GM18499 (cell line): Measurements from ENCODE around the gene CHST5.
"Not testable (repeated sequence)": the region's sequence is repeated elsewhere in the genome, so short reads cannot be mapped to it uniquely, and the experiment has no call there.

ENCODE experiments used
- ATAC-seq: cut with Tn5 transposase; IDR thresholded peaks from one replicate; pipeline ENCODE4 v1.9.1; 2021; ENCODE audit warnings: moderate number of reproducible peaks; ENCODE audit not compliant: insufficient read depth, unreplicated experiment

CHST5 gene

DNA sequence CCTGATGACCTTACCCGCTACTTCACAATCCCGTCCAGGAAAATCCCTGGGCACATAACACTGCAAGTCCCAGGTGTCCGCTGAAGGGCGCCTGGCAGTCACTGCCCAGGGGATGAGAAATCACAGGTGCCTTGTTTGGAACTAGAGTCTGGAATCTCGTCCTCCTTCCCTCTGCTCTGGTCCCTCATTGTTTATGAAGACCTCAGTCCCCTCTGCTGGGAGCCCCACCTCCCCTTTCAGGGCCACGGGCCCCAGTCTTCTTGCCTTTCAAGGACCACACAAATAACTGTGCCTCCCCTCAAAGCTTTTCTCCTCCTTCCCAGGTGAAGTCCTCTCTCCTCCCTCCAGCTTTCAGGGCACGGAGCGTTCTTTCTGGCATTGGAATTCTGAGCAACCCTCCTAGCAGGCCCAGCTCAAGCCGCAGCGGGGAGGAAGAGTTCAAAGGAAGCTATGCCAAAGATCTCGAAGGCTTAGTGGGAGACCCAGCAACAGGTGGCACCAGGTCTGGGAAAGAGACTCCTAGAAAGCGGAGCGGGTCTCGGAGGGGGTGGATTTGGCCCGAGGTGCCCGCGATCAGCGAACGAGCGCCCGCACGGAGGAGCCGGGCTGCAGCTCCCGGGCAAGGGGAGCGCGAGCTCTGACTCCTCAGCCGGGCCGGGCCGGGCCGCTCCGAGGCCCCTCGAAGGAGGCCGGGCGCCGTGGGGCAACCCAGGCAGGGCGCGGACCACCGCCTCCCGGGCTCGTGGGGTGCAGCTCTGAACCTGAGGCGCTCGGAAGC lies 19.5 kb downstream of the CHST5 start:
- not testable (repeated sequence) for ATAC-seq

DNA sequence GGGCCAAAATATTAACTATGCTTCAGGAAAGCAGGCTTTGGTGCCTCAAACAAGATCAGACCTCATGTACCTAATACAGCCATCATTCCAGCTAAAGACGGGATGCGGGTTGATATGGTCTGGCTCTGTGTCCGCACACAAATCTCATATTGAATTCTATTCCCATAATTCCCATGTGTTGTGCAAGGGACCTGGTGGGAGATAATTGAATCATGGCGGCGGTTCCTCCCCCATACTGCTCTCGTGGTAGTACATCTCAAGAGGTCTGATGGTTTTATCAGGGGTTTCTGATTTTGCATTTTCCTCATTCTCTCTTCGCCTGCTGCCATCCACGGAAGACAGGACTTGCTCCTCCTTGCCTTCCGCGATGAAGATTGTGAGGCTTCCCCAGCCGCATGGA lies 21.6 kb downstream of the CHST5 start:
- ATAC-seq: no peak

DNA sequence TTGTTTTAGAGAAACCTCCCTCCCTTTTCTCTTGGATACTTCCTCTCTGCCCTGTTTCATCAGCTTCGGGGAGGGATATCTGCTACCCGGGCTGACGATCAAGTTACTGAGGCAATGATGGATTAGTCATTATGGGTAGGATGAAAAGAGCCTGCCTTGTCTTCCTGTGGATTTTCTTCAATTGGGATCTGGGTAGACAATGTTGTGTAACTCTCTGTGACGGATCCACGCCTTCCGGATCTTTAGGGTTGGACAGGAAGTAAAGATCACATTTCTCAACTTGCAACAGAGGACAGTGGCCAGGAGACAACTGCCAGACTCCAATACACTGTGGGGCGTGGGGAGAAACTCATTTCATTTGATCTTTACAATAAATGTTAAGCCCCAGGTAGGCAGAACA lies 29.3 kb downstream of the CHST5 start:
- no peak for ATAC-seq

DNA sequence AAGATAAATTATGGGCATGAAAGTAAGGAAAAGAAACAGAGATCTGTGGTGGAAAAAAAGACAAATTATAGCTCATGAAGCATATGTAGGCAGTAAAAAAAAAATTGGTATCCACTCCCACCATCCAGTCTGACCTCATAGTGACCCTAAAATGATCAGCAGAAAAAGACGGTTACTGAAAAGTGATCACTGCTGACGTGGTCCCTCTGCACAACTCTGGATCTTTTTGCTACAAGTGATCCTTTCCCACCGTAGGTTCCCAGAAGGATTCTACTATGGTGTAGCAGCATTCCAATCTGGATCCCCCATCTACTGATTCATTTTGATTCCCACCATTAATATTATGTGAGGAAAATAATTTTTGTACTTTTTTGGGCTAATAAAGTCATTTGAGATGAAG lies 29.8 kb downstream of the CHST5 start:
- no peak for ATAC-seq

DNA sequence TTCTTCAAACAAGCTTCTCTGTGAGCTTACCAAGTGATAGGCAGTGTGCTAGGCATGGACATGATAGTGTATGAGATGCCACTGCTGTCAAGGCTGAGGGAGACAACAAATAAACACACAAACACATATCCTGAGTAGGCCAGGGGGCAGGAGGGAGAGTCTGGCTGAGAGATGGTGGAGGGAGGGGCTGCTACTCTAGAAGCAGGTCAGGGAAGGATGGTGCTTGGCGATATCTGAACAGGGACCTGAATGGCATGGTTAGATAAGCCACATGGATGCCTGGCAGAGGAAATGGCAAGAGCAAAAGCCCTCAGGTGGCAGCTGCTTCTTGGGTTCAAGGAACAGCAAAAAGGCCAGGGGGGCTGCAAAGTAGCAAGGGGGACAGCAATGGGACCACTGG lies 32.1 kb downstream of the CHST5 start:
- no peak for ATAC-seq

DNA sequence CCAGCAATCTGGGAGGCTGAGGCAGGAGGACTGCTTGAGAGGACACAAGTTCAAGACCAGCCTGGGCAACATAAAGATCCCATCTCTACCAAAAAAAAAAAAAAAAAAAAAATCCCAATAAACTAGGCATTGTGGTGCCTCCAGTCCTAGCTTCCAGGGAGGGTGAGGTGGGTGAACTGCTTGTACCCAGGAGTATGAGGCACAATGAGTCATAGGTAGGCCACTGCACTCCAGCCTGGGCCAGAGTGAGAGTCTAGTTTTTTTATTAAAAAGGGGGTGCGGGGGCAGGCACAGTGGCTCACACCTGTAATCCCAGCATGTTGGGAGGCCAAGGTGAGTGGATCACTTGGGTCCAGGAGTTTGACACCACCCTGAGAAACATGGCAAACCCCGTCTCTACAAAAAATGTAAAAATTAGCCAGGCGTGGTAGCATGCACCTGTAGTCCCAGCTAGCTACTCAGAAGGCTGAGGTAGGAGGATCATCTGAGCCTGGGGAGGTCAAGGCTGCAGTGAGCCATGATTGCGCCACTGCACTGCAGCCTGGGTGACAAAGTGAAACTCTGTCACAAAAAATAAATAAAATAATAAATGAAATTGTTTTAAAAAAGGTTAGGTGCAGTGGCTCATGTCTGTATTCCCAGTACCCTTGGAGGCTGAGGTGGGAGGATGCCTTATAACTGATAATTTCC lies 32.8 kb downstream of the CHST5 start:
- ATAC-seq: no peak

DNA sequence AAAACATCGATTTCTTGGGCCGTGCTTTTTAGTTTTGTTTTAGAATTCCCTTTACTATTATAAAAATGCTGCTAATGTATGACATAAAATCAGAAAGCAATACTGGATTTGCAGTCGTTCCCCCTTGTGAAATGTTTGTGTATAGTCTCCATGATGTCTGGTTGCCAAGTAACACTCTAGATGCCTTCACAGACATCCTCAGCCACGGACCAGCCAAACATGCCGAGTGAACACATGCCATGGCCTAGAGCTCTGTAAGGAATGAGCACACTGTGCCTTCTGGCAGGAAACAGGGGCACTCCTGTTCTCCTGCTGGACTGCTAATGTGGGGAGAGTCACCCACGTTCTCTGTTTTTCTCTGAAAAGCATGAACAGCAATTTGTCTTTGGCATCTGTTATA lies 34.1 kb downstream of the CHST5 start:
- not testable (repeated sequence) for ATAC-seq

DNA sequence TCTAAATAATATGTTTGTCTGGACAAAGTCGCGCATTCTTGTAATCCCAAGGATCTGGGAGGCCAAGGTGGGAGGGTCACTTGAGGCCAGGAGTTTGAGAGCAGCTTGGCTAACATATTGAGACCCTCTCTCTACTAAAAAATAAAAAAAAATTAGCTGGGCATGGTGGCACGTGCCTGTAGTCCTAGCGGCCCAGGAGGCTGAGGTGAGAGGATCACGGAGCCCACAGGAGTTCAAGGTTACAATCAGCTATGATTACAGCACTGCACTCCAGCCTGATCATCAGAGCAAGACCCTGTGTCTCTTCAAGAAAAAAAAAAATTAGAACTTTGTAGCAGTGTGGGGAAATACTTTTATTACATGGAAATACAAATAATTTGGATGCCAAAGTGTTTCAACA lies 34.5 kb downstream of the CHST5 start:
- ATAC-seq: no peak

DNA sequence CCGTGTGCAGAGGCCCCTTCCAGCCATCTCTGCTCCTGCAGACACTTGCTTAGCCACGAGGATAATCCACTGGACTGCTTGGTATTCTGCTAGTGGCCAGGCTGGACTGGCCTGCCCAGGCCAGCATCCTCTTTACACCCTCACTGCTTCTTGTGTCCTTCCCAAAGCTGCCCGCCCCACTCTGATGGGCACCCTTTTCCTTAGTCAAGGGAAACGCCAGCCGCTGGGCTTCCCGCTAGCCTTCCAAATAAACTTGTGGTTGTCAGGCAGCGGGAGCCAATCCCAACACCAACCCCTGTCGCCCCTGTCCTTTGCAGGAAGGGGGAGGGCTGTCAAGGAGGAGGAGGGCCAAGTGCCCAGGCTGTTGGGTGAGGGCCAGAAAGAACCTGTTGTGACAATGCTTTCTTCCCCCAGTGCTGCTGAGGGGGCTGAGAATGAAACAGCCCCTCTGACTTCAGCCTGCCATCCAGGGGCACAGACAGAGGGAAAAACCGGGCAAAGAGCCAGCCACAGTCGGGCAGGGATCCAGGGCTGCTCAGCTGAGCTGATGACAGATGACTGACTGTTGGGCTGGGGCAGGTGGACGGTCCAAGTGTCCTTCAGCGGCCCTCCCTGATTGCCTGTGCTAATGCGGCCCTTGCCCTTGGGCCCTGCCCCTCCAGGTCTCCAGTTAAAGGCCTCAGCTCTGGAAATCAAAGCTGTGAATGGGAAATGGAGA lies 37.1 kb downstream of the CHST5 start:
- not testable (repeated sequence) for ATAC-seq

DNA sequence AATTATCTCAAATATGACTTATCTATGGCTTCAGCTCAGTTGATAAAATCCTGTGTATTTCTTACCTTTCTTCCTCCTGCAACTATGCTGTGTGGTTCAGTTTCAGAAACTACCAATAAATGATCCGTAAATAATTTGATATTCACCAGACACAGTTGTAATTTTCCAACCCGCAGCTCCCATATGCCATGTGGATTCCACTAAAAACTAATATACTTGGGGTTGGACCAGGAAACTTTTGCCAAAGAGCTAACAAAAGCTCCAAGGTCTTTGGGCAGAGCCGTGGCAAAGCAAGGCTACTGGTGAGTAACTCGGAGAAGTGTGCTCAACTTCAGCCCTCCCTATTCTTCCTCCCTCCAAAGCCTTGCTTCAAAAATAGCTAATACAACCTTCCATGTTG lies 38.4 kb downstream of the CHST5 start:
- no peak for ATAC-seq

DNA sequence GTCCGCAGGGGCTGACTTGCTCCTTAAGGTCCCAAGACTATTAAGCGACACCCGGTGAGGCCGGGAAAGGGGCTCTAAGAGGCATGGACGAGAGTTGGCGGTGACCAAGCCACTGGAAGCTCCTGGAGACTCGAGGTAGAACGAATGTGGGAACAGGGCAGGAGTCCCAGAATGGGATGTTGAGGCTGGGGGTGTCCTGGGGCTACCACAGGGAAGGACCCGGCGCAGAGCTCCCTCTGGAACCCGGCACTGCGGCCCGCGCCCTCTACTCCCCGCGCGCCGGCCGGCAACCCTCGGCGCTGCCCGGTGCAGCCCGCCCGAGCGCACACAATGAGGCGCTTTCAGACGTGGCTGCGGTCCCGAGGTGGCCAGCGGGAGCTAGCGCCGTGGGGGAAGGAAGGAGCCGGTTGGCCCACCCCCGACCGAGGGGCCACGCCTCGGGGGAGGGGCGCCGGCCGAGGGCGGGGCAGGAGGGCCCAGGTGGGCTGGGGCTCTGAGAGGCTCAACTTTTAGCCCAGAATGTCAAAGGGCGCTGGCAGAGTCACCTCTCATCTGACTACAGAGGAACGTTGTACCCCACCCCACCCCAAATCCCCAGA lies 40.7 kb downstream of the CHST5 start, which contains the start of gene CHST6:
TSS of gene CHST6 (minus strand) at position 366 of the 599 bp plus-strand sequence. CDS start 15,613 bp downstream, outside the sequence.
- no peak for ATAC-seq

DNA sequence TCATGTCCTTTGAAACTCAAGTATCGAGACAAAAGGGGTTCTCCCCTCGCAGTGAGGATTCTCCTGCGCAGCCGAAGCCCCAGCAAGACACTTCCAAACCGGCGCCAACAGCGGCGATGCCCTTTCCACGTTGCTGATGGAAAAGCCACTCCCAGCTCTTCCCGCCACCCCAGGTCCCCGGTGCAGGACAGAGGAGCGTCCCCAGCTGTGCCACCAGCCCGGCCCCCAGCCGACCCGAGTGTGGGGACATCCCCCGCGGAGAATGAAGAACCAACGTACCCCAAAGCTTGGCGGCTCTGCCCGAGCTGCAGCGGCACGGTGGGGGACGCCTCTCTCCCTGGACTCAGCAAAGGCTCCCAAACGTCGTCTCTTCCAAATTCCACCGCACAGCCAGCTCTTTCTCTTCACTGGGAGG lies 41.2 kb downstream of the CHST5 start:
- ATAC-seq: no peak

DNA sequence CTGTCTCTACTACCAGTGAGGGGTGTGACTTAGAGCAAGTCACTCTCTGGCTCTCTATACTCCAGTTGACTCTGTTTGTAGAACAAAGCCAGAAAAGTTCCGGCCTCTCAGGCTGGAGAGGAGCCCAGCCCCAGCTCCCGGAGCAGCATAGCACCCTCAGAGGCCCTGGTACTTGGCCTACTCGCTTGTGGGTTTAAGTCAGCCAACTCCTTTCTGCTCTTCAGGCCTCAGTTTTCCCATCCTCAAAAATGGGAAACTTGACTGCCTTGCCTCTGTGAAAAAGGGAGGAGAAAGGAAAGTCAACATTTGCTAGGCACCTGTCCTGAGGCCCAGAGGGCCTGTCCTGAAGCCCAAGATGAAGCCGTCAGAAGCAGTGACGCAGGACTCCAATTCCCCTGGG lies 41.7 kb downstream of the CHST5 start:
- ATAC-seq: no peak

DNA sequence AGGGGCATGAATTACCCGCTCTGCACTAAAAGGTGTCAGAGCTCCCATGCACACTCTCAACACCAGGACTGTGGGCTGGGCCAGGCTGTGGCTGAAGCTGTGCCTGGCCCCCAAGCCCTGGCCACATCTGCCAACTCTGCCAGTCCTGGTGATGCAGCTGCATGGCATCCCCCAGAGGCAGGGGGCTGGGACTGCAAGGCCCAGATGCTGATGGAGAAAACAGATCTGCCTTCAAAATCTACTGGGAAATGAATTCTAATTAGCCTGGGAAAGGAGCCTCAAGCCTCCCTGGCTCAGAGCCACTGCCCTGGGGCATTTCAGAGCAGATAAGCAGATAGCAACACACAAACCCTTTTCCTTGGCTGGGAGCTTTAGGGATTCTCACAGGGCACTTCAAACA lies 44.0 kb downstream of the CHST5 start:
- no peak for ATAC-seq

DNA sequence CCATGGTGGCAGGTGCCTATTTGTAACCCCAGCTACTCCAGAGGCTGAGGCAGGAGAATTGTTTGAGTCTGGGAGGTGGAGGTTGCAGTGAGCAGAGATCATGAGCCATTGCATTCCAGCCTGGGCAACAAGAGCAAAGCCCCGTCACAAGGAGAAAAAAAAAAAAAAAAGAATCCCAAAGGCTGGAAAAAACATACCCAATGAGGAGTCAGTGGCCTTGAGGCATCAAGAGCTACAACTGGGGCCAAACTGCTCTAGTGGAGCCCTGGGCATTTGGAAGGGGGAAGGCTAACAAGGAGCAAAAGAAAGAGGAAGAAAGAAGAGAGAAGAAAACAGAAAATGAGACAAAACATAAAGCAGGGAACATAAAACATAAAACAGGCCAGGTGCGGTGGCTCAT lies 47.6 kb downstream of the CHST5 start:
- ATAC-seq: no peak

DNA sequence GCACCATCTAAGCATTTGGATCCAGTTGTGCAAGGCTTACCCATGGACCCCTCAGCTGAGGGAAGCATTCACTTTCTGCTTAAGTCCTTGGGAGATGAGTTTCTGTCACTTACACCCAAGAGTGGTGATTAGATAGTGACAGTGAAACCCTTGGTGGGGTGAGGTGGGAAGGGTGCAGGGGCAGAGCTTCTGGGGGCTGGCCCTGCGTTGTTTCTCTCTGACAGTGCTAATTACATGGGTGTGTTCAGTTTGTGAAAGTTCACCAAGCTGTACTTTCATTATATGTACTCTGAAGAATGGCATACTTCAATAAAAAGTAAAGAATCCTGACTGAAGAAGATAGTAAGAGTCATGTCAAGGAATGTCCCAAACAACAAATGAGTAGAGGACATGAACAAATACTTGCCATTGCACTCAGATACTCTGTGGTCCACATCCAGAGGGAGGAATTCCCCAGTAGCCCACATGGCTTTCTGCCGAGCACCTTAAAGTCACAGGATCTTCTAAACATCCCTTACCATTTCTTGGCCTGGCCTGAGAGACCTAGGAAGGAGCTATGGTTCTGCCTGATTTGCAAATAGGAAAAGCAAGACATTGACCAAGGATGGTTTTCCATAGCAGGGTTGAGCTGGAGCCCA lies 49.1 kb downstream of the CHST5 start:
- ATAC-seq: no peak

DNA sequence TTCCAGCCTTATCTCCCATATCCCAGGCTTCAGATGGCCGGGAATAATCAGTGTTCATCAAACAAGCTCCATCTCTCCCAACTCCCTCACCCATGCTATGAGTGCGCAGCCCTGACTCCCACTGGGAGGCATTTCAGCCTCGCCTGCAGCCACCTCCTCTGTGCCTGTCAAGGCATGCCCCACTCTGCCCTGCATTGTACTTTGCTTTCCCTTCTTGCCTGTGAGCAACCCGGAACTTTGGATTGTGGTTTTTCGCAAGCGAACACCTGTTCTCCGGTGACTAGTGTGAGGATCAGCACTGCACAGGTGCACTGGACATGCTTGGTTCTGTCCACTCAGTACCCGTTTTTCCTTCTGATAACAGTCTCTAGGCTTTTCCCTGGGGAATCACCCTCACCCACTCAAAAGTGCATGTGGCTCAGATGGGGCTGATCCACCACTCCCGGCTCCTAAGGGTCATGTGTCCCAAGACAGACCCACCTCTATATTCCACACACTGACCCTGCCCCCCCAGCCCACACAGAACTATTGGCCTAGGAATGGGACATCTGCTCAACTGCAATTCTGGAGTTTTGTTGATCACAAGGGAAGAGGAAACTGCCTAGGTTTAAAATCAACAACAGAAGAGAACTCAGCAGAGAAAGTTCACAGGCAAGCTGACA lies 49.8 kb downstream of the CHST5 start:
- no peak for ATAC-seq

DNA sequence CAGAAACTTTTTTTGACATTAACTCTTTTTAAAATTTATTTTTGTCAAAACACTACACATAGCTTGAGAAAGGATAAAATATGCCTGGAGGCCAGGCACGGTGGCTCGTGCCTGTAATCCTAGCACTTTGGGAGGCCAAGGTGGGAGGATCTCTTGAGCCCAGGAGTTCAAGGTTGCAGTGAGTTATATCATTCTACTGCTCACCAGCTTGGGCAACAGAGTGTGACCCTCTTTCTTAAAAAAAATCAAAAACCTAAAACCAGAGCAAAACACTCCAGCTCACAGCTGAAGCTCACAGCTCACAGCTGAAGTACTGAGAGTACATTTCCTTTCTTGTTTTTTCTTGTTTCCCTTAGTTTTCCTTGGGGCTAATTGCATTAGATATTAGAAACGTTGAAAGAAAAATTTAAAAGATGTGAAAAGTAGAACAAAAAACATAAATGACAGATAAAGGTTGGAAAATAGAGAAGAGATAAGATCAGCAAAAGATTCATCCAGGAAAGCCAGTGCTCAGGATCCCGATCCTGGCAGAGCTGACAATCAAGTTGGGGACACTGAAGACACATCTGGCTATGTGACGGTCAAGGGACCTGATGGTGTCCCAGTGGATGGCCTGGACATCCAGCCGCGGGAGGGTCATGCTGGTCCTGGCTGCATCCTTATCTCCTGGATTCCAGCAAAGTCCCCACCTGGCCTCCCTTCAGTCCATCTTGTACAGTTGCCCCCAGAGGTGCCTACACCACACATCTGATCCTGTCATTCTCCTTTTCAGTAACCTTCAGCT lies 50.5 kb downstream of the CHST5 start:
- no peak for ATAC-seq

DNA sequence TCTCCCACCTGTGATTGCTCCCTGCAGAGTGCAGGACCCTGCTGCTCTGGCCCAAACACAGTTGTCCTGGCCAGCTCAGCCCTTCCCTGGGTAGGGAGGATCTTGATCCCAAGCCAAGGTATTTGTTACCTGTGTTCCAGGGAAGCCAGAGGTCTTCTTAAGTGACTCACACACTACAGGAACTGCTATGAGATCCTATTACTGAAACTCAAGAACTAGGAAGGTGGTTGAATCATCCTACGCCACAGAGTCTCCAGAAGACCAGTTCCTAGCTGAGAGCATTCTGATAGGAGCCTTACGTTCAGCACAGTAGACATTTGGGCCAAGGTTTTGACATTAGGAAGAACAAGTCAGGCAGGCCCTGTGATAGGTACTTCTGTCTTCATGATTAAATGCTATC lies 52.7 kb downstream of the CHST5 start:
- no peak for ATAC-seq
